Testis (tissue), 3 donors: ENCODE results near the gene TMEM232. TPM values are rescaled to one million over a fixed set of nuclear protein-coding genes. Genes with fewer than 3 reads are reported as not detected.

Experiments
- DNase-seq: peaks from one replicate; pipeline ENCODE4 v3.0.0-alpha.2; 2019
- H3K27ac ChIP-seq, 2 donors: fragments of 200-600 bp; sonication (generic); one replicate each; pipeline ENCODE4 v1.5.1; 2019
- H3K27me3 ChIP-seq: fragments of 200-600 bp; sonication (generic); one replicate; pipeline ENCODE4 v1.5.1; 2019
- H3K36me3 ChIP-seq: fragments of 200-600 bp; sonication (generic); one replicate; pipeline ENCODE4 v1.5.1; 2017; ENCODE audit warnings: low read depth; ENCODE audit errors: missing control alignments
- H3K4me1 ChIP-seq: fragments of 200-600 bp; sonication (generic); one replicate; pipeline ENCODE4 v1.5.1; 2019
- H3K4me3 ChIP-seq, 2 donors: fragments of 200-600 bp; sonication (generic); one replicate each; pipeline ENCODE4 v1.5.1; 2017 to 2019
- H3K9me3 ChIP-seq: fragments of 200-600 bp; sonication (generic); one replicate; pipeline ENCODE4 v1.5.1; 2017
- POLR2A ChIP-seq: fragments of 450-650 bp; IDR thresholded peaks from one replicate; pipeline ENCODE4 v1.6.1; 2017; ENCODE audit warnings: antibody characterized with exemption, mild to moderate bottlenecking, moderate library complexity
- WGBS, 2 donors: methylation state at CpG; one replicate each; pipeline ENCODE4 v1.1.5; 2018; 5-methylcytosine and 5-hydroxymethylcytosine counted together
- intact Hi-C: fragments of 100-400 bp; cut with DNase I; formaldehyde crosslinking; loops from one replicate; pipeline ENCODE4 v1.15.1; 2023; ENCODE audit warnings: low total_unique reads
- polyA plus RNA-seq: library from polyadenylated mRNA; stranded (reverse); fragments of 350-450 nt; fragmentation: Illumina TruSeq; extraction: RNeasy Lipid Tissue Mini Kit (QIAGEN cat#74804); gene quantifications from one replicate; pipeline ENCODE4 v1.2.3, GENCODE V29; 2014; ENCODE audit warnings: low read depth, low replicate concordance; ENCODE audit not compliant: insufficient read depth
- total RNA-seq, 2 donors: library from RNA; depleted of rRNA; stranded (reverse); fragments of >200 nt; gene quantifications; one replicate each; pipeline ENCODE4 v1.2.3, GENCODE V29; 2016
- TF ChIP-seq, protein P1 (sequence below), 3 experiments: fragments of 450-650 bp in 2 of 3; fragments of 200-600 bp in 1 of 3; sonication (generic) in 1 of 3; IDR thresholded peaks; one replicate each; pipeline ENCODE4 v1.5.1; 2016 to 2019; ENCODE audit warnings: antibody characterized with exemption in 3 of 3, mild to moderate bottlenecking in 2 of 3, moderate library complexity in 1 of 3

TMEM232 gene
- total and polyA plus RNA-seq, 3 donors from 2014 or later = 28.1 to 42.6 (median 32.0) TPM

DNA sequence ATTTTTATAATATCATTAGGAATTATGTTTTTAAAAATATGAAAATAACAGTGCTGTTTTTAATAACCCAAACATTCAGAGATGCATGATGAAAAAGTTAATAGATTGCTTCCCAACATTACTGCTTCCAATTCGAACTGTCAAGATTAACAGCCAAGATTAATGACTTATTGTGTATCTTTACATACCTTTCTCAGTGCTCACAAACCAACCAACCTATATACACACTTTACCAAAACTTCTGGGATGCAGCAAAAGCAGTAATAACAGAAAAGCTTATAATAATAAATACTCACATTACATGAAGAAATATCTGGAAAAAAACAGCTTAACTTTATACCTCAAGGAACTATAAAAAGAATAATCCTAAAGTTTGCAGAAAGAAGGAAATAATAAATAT, 82.1 kb downstream of the TMEM232 start:
- no peaks in the 10 kb centered on the region for H3K4me1 ChIP-seq
- H3K27me3 ChIP-seq = no peaks in the 10 kb centered on the region
- H3K36me3 ChIP-seq = no peaks in the 10 kb centered on the region
- no peaks in the 10 kb centered on the region for H3K9me3 ChIP-seq
- TF ChIP-seq, protein P1, sequence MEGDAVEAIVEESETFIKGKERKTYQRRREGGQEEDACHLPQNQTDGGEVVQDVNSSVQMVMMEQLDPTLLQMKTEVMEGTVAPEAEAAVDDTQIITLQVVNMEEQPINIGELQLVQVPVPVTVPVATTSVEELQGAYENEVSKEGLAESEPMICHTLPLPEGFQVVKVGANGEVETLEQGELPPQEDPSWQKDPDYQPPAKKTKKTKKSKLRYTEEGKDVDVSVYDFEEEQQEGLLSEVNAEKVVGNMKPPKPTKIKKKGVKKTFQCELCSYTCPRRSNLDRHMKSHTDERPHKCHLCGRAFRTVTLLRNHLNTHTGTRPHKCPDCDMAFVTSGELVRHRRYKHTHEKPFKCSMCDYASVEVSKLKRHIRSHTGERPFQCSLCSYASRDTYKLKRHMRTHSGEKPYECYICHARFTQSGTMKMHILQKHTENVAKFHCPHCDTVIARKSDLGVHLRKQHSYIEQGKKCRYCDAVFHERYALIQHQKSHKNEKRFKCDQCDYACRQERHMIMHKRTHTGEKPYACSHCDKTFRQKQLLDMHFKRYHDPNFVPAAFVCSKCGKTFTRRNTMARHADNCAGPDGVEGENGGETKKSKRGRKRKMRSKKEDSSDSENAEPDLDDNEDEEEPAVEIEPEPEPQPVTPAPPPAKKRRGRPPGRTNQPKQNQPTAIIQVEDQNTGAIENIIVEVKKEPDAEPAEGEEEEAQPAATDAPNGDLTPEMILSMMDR (IDR thresholded peaks at IDR 0.05) = no peak
- no peak for TF ChIP-seq POLR2A
- H3K4me3 ChIP-seq = no peak overlapping the region
- DNase-seq = no peak
- 46 to 69% methylated on average over 1 of the region's 1 CpG for WGBS, 2 donors
- intact Hi-C loops = no loop called here
- H3K27ac ChIP-seq = no peak overlapping the region

- TF ChIP-seq POLR2A = no peak
- TF ChIP-seq, protein P1 (IDR thresholded peaks at IDR 0.05) = no peak
- no peak for DNase-seq
- no peaks in the 10 kb centered on the region for H3K36me3 ChIP-seq
- intact Hi-C loops = no loop called here
- no peaks in the 10 kb centered on the region for H3K27me3 ChIP-seq
- no peak overlapping the region for H3K4me3 ChIP-seq
- WGBS, 2 donors = 86 to 91% methylated on average over 3 of the region's 3 CpGs
- H3K9me3 ChIP-seq = no peaks in the 10 kb centered on the region
- H3K4me1 ChIP-seq = no peaks in the 10 kb centered on the region
- H3K27ac ChIP-seq = no peak overlapping the region
These were observed 87.2 kb downstream of the TMEM232 start for GRCh38 chr5:110638970-110639902.

GRCh38 chr5:110634475-110634874, 92.0 kb downstream of the TMEM232 start:
- no peaks in the 10 kb centered on the region for H3K9me3 ChIP-seq
- TF ChIP-seq POLR2A = no peak
- TF ChIP-seq, protein P1 (IDR thresholded peaks at IDR 0.05) = no peak
- H3K36me3 ChIP-seq = no peaks in the 10 kb centered on the region
- intact Hi-C loops = no loop called here
- H3K27ac ChIP-seq = no peak overlapping the region
- H3K27me3 ChIP-seq = no peaks in the 10 kb centered on the region
- no peak for DNase-seq
- no peak overlapping the region for H3K4me3 ChIP-seq
- H3K4me1 ChIP-seq = no peaks in the 10 kb centered on the region

DNA sequence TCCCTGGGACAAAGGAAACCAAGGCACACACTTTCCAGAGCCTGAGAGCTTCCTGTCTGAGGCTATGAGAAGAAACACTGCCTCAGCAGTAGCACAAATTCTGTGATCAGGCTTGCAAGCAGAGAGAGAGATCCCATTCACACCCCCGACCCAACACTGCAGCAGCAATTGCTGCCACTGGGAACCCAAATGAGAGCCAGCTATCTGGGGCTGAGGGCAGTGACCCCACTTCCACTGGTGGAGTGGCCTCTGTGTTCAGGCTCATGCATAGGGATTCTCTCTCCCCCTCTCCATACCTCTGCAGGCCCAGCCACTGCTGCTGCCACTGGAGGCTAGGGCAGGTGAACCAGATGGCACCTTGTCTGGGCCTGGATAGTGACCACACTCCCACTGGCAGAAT, 95.2 kb downstream of the TMEM232 start:
- H3K4me1 ChIP-seq = no peaks in the 10 kb centered on the region
- intact Hi-C loops = no loop called here
- no peak overlapping the region for H3K4me3 ChIP-seq
- H3K27me3 ChIP-seq = no peaks in the 10 kb centered on the region
- WGBS, 2 donors = 88% methylated on average over 1 of the region's 1 CpG; no CpG with 5 or more reads in 1 of the 2 donors
- TF ChIP-seq, protein P1 (IDR thresholded peaks at IDR 0.05) = no peak
- TF ChIP-seq POLR2A = no peak
- H3K27ac ChIP-seq = no peak overlapping the region
- DNase-seq = no peak
- H3K36me3 ChIP-seq = no peaks in the 10 kb centered on the region
- no peaks in the 10 kb centered on the region for H3K9me3 ChIP-seq

GRCh38 chr5:110630350-110630749, 96.1 kb downstream of the TMEM232 start:
- TF ChIP-seq POLR2A = no peak
- TF ChIP-seq, protein P1 (IDR thresholded peaks at IDR 0.05) = no peak
- Histone ChIP-seq H3K4me1 (no peaks in the 10 kb centered on the region), H3K27ac (no peak overlapping the region), H3K4me3 (no peak overlapping the region), H3K27me3 (no peaks in the 10 kb centered on the region), H3K36me3 (no peaks in the 10 kb centered on the region), H3K9me3 (no peaks in the 10 kb centered on the region)
- WGBS, 2 donors = 87 to 95% methylated on average over 4 of the region's 4 CpGs
- intact Hi-C loops = no loop called here
- no peak for DNase-seq
